GM21423 (cell line): ENCODE data around the gene CST8.
"Not testable (repeated sequence)": the region's sequence is repeated elsewhere in the genome, so short reads cannot be mapped to it uniquely, and the experiment has no call there.

ENCODE experiments used
- ATAC-seq: cut with Tn5 transposase; IDR thresholded peaks from one replicate; pipeline ENCODE4 v1.9.1; 2021; ENCODE audit warnings: mild to moderate bottlenecking, moderate library complexity; ENCODE audit not compliant: unreplicated experiment

The CST8 gene, protein sequence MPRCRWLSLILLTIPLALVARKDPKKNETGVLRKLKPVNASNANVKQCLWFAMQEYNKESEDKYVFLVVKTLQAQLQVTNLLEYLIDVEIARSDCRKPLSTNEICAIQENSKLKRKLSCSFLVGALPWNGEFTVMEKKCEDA

DNA sequence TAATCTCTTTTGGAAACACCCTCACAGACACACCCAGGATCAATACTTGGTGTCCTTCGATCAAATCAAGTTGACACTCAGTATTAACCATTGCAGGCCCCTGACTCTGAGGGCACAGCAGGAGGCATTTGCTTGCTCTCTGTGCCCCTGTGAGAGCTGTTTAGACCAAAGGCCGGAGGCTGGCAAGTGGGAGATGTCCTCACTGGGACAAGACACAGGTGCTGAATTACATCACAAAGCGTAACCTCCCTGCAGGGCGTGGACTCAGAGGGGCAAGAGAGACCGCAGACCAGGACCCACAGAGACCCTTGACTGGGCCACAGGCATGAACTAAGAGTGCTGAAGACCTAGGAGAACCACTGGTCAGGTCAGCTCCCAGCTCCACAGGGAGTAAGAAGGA, at the start of gene CST8:
Gene CST8 (plus strand): TSS at position 301 of the 400 bp plus-strand sequence. CDS start 551 bp downstream, outside the sequence.
- ATAC-seq, result no peak

DNA sequence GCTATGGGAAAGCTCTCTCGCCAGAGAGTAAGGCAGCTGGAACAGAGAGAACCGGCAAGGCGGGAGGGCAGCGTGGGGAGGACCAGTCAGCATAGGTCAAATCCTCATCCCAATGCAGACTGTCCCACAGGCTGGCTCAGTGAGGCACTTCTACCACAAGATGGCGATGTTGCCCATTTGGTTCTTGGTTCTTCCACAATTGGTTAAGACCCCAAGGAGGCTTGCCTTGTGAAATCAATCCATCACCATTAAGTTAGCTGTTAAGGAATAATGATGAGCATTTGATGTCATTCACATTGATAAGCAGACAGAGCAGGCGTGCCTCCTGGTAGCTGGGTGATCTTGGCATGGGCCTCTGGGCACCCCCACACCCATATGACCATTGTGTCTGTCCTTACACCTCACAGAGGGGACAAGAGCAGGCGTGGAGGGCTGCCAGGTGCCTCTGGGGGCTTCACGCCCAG, 49.0 kb upstream of the CST8 start:
- ATAC-seq, result peak; percentile 65

DNA sequence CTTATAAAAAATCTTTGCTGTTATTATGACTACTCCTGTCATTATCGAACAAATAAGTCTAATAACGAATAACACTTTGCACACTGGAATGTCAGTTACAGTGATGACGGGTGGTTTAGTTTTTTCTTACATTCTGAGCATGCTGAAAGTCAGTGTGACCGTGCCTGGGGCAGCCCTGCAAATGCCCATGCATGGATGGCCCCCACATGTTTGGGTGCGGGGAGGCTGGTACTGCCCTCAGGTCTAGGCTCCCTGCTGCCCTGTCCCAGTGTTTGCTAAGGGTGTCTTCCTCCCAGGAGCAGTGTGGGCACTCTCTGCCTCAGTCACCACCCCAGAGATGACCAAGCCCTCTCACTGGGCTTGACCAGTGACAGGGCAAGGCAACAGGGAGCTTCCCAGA, 48.5 kb upstream of the CST8 start:
- ATAC-seq, result no peak

DNA sequence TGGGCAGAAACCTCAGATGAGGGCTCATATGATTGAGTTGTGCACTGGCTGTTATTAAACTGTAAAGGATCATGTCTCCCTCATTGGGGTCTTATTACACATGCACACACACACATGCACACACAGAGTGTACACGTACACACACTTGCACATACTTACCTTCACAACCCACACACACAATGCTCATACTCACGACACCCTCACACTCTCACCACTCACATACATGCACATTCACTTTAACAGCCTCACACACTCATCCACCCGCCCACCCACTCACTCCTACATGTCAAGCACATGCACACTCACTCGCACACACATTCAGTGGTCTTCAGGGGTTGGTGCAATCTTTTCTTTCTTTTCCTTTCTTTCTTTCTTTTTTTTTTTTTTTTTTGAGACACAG, 46.1 kb upstream of the CST8 start:
- ATAC-seq, result no peak

DNA sequence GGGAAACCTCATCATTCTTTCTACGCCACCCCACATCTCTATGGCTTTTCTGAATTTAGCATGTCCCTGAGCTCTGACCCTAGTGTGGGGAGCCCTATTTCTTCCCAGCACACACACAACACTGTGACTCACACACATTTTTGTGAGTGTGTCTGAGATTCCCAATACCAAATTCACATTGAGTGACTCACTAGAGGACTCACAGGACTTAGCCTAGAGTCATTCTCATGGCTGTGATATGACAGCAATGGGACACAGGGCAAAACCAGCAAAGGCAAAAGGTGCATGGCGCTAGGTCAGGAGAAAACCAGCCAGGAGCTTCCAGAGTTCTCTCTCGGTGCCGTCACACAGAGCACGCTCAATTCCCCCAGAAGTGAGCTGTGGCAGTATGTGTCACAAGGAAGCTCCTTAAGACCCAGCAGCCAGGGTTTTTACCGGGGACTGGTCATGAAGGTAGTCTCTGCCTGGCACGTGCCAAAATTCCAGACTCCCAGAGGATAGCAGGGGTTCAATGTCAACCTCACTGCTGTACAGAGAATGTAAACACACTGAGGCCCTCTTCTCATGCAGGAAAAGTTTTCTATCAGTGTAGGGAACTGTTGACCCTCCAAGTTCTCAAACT, 45.2 kb upstream of the CST8 start:
- no peak for ATAC-seq

DNA sequence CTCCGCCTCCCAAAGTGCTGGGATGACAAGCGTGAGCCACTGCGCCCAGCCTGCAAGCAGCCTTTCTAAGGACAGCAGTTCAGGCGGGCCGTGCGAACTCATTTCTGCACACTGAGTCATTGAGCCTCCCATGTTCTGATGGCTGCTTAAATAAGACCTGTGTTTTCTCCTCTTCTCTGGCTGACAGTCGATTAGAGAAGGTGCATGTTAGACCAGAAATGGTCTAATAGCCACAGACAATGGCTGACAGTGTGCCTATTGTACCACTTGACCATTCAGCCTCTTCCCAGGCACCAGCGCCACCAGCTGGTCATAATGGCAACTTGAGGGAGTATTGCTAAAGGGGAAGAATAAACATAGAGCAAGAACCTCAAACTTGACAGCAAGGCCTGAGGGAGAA, 44.4 kb upstream of the CST8 start:
- ATAC-seq, result peak; percentile 58

DNA sequence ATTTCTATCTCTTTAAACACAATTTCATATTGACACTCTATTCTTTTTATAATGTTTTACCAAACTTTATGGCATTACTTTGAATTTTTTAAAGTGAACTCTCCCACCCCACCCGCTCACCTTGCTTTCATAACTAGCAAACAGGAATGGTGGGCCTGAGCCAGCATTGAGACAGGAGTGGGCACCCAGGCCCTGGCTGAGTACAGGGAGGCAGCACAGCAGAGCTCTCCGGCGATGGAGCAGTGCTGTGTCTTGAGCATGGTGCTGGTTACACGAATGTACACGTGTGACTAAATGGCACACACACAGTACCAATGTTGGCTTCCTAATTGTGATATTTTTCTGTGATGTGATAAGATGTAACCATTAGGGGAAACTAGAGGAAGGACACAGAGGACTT, 42.8 kb upstream of the CST8 start:
- ATAC-seq, result no peak

DNA sequence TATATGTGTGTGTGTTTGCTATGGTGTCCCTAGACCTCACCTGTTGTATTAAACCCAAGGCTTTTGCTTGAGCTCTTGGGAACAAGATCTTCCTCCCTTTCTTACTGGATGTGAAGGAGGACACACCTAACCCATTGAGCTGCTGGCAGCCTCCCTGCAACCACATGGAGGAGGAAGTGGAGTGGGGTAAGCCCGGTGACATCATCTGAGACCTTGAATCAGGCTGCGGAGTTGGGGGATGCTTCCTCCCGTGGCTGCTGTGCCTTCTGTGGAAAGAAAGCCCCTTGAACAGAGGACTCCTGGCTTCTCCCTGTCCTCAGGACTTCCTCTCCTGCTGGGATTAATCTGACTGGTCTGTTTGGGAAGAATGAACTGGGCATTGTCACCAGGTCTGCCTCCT, 41.5 kb upstream of the CST8 start:
- no peak for ATAC-seq

DNA sequence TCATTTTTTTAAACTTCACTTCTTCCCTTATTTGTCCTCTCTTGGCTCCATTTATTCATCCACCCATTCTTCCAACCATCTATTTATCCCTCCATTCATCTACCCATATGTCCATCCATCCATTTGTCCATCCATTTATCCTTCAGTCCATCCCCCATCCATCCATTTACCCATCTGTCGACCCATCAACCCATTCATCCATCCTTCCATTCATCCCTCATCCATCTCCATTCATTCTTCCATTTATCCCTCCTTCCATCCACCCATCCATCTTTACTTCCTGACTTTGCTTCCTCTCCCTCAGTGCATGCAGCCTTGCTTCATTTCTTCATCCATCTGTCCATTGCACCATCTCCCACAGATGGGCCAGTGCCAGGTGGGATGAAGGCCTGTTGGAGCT, 40.0 kb upstream of the CST8 start:
- no peak for ATAC-seq

DNA sequence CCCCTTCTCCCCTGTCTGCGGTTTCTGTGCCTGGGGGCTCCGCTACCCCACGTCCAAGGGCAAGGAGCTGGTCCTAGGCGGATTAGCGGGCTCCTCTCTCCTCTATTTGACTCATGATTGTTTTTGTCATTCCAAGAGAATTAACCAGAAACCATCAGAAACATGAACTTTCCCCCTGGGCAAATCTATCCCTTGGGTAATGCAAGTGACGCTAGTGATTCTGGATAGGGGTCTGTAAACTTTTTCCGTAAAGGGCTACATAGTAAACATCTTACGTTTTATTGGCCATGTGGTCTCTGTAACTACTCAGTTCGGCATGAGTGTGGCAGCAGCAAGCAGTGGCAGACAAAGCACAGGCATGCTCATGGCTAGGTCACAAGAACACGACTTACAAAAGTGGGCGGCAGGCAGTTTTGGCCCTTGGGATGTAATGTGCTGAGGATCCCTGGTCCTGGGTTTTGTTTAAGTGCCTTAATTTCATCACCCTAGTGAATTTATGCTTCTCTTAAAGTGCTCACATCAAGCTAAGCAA, 38.9 kb upstream of the CST8 start:
- no peak for ATAC-seq

DNA sequence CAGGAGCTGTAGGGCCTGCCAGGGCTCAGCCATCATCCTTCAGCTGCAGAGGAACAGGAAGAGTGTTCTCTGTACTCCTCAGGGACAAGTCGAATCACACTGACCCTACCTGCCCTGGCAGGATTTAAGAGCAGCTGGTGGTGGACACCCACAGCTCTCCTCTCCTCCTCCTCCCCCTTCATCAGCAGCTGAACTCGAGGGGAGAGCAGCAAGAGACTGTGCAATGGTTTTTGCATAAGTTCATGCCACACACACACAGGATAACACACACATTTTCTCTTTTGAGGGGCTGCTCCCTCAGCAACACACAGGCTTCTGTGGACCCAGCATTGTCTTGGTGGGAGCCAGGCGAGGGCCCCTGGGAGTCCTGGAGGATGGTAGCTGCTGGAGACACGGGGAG, 38.1 kb upstream of the CST8 start, which contains the start of gene CST11:
Gene CST11 (minus strand): TSS at position 101 of the 400 bp plus-strand sequence. CDS start 65 bp downstream, at position 36.
- no peak for ATAC-seq

DNA sequence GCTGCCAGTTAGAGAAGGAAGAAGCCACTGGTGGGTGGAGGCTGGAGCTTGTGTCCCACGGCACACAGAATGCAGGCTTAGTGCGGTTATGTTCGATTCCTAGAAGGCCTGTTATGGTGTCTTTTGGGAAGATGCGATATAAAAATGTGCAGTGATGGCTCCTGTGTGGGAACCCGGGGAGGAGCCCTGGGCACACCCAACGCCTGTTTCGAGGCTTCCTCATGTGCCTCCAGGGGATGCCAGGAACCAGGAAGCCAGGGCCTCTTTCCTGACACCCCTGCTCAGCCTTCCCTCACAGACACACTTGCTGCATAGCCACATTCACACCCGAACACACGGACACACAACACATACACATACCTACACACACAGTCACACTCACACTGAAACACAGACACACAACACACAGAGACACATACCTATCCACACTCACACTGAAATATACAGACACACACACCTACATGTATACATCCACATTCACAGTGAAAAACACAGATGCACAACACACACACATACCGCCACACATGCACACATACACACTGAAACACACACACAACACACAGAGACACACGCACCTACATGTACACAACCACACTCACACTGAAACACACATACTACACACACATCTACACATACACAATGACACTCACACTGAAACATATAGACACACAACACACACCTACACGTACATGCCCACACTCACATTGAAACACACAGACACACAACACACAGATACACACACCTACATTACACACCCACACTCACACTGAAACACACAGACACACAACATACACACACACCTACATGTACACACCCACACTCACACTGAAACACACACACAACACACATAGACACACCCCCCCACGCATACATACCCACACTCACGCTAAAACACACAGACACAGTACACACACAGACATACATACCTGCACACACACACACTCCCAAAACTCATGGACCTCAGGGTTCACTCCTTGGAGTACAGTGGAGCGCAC, 37.1 kb upstream of the CST8 start:
- no peak for ATAC-seq

DNA sequence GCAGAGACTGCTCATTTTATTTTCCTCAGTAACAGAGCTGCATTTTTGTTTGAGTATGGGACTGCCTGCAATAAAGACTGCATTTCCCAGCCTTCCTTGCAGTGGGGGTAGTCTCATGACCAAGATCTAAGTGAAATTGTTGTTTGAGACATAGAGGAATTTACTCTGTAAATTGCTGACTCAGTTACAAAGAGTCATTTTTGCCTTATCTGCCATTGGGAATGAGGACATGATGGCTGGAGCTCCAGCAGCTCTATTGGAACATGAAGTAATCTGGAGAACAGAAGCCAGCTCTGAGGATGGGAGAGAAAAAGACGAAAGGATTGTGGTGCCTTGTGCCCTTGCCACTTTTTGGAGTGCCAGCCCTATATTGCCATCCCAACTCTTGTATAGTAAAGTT, 36.1 kb upstream of the CST8 start:
- no peak for ATAC-seq

DNA sequence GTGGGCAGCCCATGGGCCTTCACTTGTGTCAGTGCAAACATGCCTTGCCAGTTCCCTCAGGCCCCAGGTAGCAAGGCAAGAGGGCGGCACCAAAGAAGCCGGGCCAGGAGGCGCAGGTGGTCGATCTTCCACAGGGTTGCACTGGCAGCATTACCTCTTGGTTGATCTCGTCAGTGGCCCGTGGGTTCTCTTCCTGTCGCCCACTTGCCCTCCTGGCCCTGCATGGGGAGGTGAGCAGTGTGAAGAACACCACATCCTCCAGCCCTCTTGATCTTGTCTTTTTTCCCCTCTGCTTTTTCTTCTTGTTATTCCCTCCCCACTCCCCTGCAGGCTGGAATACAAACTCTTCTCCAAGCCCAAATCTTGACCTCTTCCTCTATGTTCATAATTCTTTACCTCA, 35.3 kb upstream of the CST8 start:
- ATAC-seq, result no peak

DNA sequence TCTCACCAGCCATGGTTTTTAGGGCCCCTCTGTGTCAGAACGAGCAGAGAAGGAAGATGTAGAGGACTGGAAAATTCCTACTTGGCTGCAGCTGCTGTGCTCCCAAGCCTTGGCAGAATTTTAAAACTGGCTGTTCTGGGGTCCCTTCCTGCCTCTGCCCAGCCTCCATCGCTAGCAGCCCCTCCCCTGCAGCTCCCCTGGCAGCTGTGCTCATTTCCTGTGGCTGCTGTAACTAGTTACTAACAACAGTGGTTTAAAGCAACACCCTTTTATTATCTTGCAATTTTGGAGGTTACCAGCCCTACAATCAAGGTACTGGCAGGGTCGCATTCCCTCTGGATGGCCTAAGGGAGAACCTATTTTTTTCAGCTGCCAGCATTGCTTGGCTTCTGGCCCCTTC, 34.5 kb upstream of the CST8 start:
- no peak for ATAC-seq

DNA sequence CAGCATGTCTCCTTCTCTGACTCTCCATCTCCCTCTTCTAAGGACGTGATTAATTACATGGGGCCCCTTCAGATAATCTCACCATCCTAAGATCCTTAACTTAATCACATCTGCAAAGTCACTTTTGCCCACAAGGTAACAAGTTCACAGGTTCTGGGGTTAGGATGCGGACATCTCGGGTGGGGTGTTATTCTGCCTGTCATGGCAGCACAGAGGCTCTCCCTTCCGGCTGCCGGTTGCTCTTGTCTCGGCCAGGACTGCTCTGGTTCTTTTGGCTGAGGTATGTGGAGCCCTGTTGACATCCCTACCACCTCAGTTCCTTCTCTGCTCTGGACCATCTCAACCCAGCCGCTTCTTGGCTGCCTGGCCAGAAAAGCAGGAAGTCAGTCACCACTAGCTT, 34.0 kb upstream of the CST8 start:
- ATAC-seq, result no peak

DNA sequence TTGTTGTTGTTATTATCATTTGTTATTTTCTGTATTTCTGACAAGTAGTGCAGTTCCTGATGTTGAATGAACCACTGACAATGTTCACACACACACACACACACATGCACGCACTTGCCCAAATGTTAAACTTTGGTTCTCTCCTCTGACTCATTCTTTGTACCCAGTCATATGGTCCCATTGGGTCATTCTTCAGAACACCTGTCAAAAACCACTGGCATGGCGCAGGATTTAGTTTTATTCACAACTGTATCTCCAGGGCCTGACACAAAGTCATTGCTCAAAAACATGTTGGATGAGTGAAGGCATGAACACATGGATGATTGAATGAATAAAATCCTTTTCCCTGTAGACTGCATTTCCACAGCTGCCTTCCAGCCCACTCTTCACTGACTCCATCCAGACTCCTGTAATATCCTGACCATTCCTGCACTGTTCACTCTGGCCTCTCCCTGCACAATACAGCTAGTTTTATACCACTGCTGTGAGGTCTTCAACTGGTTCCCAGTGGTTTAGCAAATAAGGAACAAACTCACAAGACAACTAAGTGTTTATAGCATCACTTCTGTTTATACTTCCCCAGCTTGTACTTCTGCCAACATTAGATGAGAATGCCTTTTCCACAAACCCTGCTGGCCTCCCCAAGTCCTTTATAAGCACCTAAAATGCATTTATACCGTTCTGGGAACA, 31.3 kb upstream of the CST8 start:
- ATAC-seq, result no peak

DNA sequence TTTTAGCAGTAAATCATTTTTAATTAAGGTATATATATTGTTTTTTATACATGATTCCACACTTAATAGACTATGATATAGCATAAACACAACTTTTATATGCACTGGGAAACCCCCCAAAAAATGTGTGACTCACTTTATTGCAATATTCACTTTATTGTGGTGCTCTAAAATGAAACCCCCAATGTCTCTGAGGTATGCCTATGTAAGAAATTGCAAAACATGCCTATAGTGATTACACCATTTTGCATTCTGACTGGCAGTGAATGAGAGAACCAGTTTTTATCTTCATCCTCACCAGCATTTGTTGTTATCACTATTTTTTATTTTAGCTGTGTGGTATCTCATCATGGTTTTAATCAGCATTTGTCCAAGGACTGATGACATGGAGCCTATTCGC, 29.7 kb upstream of the CST8 start:
- no peak for ATAC-seq

DNA sequence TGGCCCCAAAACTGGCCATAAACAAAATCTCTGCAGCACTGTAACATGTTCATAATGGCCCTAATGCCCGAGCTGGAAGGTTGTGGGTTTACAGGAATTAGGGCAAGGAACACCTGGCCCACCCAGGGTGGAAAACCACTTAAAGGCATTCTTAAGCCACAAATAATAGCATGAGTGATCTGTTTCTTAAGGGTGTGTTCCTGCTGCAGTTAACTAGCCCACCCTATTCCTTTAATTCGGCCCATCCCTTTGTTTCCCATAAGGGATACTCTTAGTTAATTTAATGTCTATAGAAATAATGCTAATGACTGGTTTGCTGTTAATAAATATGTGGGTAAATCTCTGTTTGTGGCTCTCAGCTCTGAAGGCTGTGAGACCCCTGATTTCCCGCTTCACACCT, 24.0 kb upstream of the CST8 start:
- ATAC-seq, result not testable (repeated sequence)

DNA sequence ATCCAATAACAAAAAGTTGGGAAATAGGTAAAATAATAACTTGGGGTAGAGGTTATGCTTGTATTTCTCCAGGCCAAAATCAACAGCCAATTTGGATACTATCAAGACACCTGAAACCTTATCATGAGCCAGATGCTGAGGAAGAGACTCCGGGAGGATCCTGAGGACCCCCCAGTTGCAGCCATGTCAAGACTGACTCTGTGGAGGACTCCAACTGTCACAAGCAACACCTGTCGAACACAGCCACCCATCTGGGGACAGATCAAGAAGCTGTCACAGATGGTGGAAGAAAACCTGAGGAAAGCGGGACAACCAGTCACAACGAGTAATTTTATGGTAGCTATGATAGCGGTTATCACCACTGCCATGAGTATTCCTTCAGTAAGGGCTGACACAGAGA, 18.6 kb upstream of the CST8 start:
- not testable (repeated sequence) for ATAC-seq

DNA sequence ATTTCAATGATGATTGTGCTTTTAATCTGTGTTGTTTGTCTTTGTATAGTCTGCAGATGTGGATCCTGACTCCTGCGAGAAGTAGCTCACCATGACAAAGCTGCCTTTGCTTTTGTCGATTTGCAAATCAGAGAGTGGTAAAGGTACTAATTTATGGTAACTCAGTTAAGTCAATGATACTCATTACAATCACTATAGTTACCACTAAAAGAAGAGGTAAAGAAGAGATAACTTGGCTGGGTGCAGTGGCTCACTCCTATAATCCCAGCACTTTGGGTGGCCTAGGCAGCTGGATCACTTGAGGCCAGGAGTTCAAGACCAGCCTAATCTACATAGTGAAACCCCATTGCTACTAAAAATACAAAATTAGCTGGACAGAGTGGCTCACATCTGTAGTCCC, 17.6 kb upstream of the CST8 start:
- not testable (repeated sequence) for ATAC-seq
